ENCODE measurements around the gene ATG12. TPM values are rescaled to one million over a fixed set of nuclear protein-coding genes. Genes with fewer than 3 reads are reported as not detected.
A peak's percentile ranks its signal among the peaks of the same experiment; 100 is the strongest.
"Not testable (repeated sequence)": the region's sequence is repeated elsewhere in the genome, so short reads cannot be mapped to it uniquely, and the experiment has no call there.

The ATG12 gene
- polyA plus RNA-seq, 3 donors = 40.8 to 65.9 (median 60.4) TPM

DNA sequence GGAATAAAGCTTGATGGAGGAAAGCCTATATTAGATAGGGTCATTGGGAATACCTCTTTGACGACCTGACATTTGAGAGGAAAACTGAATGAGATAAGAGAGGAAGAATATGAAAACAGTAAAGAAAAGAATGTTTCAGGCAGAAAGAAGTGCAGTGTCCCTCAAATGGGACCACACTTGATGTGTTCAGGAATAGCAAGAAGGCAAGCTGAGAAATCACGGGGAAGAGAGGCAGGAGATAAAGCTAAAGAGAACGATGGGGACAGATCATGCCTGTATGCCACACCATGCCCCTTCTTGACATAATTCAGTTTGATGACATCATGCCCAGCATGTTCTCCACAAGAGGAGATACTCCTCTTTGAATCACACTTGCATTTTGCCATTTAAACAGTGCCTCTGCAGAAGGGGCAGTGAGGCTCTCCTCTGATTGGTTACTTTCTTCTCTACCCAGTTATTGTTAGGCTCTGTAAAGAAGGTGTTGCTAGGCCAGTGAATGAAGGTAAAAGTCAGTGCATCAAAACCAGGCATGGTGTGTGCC lies 8.0 kb upstream of the ATG12 start:
- no peak for DNase-seq

GRCh38 chr5:115847290-115847689 lies 5.9 kb upstream of the ATG12 start:
- no peak for DNase-seq

GRCh38 chr5:115844321-115844817 lies 3.0 kb upstream of the ATG12 start:
- no peak for DNase-seq

- no peak for DNase-seq
These were observed 2.2 kb upstream of the ATG12 start for GRCh38 chr5:115843444-115844130.

DNA sequence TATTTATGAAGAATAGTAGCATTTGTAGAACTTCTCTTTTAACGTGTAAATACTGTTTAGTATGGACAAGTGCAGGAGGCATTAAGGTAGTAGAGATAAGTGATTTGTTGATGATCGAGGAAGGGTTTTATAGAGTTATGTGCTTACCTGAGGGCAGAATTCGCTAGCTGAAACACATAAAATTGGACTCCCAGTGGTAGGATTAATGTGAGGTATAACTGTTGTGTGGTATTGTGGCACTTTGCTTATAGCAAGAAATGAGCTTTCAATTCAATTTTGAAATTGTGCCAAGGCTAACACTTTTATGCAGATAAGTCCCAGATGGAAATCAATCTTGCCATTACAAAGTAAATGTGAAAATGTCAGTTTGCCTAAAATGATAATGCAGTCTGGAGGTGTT lies 1.6 kb upstream of the ATG12 start:
- no peak for DNase-seq

- peak; percentile 80 for DNase-seq
These were observed 947 bp upstream of the ATG12 start for GRCh38 chr5:115842089-115842935.

DNA sequence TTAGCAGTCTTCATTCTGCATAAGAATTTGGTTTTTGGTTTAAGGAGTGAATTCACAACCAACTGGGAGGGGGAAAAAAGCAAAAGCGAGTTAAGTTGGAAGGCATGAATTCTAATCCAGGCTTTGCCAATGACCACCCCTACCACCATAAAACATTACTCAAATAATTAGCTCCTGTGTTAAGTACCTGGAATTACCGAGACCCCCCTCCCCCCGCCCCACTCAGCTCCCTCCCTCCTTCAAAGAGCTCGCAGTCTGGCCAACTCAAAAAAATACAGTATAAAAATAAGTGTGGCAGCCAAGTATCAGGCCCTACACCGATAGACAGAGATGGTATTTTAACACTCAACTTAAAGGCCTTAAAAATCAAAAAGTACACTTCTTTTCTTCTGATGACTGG lies 492 bp downstream of the ATG12 start:
- DNase-seq = no peak

- no peak for DNase-seq
These were observed 2.4 kb downstream of the ATG12 start for GRCh38 chr5:115838885-115839518.

DNA sequence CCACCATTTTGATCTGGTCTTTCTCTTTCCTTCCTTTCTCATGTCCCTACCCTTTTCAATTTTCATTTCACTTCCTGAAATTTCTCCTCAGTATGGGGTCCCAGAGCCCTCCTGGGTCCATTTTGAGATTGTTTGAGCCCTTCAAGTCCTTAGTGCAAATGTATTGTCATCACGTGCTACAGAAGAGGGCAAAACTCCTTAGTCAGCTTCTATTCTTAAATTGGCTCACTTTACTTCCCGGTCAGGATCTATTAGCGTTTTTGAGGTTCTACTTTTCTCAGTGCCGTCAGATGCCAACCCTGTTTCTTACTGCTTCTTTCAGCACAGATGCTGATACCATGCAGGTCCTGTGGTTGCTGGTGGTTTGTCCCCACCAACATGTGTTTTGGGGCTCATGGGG lies 5.9 kb downstream of the ATG12 start:
- no peak for DNase-seq

- no peak for DNase-seq
These were observed 10.1 kb downstream of the ATG12 start for GRCh38 chr5:115831163-115831768.

- DNase-seq = no peak
These were observed 11.5 kb downstream of the ATG12 start for GRCh38 chr5:115829913-115830312.

DNA sequence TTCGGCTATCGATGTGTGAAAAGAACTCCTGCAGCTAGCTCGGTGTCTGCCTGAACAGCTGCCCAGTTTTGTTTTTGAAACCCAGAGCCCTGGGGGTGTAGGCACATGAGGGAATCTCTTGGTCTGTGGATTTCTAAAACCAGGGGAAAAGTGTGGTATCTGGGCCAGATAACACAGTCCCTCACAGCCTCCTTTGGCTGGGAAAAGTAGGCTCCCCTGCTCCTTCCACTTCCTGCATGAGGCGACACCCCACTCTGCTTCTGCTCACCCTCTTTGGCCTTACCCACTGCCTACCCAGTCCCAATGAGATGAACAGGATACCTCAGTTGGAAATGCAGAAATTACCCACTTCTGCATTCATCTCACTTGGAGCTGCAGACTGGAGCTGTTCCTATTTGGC lies 15.4 kb downstream of the ATG12 start:
- no peak for DNase-seq

- DNase-seq = not testable (repeated sequence)
These were observed 16.4 kb downstream of the ATG12 start for GRCh38 chr5:115824983-115825382.

- DNase-seq = no peak
These were observed 20.5 kb downstream of the ATG12 start for GRCh38 chr5:115820846-115821245.

GRCh38 chr5:115818821-115819220 lies 22.5 kb downstream of the ATG12 start:
- no peak for DNase-seq

DNA sequence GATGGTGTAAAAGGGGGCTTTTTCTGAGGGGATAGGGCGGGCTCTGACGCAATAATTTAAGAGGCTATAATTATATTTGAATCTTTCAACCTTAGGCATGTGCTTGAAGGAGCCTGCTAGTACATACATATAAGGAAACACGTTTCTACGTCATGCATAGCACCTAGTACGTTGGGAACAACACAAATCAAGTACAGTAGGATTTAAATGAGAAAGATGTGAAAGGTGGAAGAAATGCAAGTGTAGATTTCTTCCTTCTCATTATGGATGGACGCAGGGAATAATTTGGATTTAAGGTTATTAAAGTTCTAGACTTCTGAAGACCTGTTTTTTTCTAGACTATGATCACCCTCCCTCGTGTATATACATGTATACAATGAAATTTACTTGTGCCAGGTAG lies 24.0 kb downstream of the ATG12 start:
- no peak for DNase-seq

DNA sequence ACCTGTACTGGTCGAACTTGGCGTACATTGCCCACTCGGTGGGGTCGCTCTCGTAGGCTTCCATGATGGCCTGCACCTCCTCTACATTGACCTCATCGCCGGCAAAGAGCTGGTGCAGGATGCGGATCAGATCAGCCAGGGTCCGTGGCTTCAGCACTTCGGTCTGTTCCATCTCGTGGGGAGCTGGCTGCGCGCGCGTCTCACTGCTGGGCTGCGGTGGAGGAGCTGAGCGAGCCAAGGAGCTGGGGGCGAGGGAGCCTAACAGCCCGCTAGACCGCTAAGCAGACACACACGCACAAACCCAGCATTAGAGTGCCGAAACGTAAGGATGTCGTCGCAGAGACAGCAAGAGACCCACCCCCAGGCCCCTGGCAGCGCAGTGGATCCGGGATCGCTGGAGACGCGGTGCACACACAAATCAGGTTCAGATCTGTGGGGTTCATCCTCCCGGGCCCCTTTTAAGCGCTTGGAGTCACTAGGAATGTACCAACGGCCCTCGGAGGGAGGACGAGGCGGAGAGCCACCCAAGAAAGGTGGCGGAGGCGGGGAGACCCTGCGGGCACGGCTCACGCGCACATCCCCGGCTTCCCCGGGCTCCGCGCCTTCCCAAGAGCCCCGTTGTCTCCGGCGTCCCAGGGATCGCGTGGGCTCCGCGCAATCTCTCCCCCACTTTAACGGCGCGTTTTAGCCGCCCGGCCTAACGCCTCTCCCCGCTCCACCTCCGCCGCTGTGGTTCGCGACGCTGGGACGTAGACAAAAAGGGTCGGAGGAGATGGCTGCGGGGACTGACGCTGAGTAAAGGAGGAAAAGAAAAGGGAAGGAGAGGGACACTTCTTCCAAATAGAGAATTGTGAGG lies 24.9 kb downstream of the ATG12 start, which contains the start of gene CDO1:
Gene CDO1 (minus strand): TSS at position 434 of the 856 bp plus-strand sequence. CDS start 262 bp downstream, at position 172.
- peak; percentile 74 for DNase-seq

DNA sequence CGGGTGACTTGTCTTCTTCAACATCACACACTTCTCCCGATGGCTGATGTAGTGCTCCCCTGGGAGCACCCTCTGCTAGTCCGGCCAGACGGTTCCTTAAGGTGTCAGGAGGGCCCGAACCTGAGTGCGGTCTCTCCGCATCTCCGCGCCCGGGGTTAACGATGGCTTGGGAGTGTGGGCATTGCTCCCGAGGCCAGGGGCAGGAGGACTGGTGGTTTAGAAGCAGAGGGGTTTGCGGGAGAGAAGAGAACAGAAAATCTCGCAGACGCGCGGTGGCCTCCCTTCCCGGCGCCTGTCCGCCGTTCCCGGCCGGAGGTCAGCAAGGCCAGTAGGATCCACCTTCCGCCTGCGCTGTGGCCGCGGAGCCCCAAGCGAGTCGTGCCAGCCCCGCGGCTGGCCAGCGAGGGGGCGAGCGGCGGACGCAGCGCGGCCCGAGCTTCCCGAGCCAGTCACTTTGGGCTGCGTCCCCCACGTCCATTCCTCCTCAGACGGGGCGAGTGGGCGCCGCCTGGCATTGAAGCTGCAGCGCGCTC lies 25.6 kb downstream of the ATG12 start:
- no peak for DNase-seq

DNA sequence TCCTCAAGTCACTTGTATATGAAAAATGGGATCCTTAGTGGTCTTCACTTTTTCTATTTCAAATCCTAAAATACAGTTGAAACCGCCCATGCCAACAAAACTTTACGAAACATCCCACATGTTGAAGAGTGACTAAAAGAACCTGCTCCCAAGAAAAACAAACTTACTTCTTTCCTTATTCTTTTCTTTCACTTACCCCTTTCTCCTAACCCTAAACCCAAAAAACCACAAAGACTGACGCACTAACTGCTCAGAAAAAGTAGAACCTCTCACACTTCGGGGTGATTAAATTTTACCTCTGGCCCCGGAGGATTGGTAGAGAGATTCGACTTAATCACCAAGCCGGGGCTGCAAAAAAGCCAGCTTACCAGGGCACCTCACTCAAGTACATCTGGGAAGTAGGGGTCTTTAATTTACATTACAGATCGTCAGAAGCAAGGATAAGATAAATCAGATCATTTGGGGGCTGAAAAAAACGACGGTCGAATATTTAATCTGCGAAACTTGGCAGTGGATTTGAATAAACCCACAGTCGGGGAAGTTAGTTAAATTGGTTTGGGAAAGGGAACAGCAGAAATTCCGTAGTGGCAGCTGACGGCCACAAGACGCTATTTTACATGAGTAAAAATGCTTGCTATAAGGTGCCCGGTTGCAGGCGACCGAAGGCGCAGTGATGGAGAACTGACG lies 26.2 kb downstream of the ATG12 start:
- peak; percentile 23 for DNase-seq

DNA sequence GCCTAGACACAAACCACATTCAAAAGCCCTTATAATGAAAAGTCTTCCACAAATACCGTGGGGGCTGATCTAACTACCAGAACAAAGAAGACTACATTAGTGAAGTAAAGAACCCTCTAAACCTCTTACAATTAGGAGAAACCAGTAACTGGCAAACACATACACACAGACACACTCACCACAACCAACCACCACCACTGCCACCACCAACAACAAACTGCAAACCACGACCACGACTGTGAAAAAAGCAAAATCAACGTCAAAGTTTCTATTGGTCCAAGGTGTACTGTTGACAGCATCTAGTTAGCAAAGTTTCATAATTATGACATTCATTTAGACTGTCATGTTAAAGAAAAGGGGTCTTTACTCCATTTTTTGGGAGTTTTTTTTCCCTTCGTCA lies 27.6 kb downstream of the ATG12 start:
- DNase-seq = no peak

Measured in renal pelvis (tissue), 4 donors.